HG03439 (cell line): ENCODE results near the gene GIT1.

ENCODE experiments used
- ATAC-seq: cut with Tn5 transposase; IDR thresholded peaks from one replicate; pipeline ENCODE4 v1.9.1; 2021; ENCODE audit warnings: mild to moderate bottlenecking, moderate library complexity; ENCODE audit not compliant: unreplicated experiment

GIT1 gene

DNA sequence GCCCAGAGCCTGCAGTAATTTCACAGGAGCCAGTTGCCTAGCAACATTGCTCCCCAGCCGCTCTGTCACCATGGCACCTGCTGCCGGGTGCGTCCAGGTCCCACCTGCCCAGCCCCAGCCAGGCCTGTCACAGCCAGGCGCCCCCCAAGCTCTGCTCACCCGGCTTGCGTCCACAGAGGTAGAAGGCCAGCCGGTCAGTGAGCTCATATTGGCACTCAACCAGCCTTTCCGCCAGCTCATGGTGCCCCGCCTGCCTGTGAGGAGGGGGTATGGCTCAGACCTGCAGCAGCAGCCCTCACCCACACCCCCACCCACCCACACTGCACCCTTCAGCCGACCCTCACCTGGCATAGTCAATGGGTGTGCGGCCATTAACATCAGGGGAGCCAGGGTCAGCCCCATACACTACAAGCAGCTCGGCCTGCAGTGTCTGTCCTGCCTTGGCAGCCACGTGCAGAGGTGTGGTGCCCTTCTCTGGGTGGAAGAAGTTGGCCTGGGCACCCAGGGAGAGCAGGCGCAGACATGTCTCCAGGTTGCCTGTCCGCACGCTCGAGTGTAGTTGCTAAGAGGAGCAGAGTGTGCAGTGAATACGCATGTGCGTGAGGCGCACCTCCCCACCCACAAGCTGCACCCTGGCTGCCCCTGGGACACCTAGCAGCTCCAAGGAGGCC is 7.7 kb downstream of the GIT1 start:
- no peak for ATAC-seq

DNA sequence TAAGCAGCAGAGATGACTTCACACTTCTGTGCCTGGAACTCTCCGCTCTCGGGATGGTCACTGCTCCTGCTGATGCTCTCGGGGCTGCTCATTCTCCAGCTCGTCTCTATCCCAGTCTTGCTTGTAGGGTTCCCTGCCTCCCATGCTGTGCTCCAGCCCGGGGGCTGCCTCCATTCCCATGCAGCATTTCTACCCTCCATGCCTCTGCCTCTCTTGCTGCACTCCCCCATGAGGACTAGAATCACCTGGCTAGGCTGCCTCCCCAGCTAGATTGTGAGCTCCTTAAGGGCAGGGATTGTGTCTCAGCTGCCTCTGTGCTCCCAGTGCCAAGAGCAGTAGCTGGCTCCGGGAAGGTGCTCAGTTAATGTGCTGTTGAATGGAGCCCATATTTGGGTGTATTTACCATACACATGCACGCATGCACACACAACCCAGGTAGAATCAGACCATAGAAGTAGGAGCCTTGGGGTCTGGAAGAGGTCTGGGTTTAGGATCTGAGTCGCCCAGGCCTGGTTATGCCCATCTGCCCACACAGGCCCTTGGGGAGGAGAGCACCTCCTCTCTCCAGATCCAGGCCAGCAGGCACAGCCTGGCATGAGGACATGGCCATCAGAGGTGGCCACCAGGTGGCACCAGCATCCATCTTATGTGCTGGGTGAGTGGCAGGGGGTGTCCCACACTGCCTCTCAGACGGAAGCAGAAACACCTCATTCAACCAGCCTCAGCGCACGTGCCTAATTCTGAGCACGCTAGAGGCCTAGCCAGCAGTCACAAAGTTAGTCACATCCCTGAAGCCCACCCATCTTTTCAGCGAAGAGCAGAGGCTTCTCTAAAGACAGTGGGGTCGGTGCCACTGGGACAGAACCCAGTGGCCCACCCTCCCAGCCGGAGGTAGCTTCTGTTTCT is 9.3 kb downstream of the GIT1 start:
- ATAC-seq: peak; percentile 57

GRCh38 chr17:29578626-29579485 is 10.6 kb downstream of the GIT1 start:
- no peak for ATAC-seq

DNA sequence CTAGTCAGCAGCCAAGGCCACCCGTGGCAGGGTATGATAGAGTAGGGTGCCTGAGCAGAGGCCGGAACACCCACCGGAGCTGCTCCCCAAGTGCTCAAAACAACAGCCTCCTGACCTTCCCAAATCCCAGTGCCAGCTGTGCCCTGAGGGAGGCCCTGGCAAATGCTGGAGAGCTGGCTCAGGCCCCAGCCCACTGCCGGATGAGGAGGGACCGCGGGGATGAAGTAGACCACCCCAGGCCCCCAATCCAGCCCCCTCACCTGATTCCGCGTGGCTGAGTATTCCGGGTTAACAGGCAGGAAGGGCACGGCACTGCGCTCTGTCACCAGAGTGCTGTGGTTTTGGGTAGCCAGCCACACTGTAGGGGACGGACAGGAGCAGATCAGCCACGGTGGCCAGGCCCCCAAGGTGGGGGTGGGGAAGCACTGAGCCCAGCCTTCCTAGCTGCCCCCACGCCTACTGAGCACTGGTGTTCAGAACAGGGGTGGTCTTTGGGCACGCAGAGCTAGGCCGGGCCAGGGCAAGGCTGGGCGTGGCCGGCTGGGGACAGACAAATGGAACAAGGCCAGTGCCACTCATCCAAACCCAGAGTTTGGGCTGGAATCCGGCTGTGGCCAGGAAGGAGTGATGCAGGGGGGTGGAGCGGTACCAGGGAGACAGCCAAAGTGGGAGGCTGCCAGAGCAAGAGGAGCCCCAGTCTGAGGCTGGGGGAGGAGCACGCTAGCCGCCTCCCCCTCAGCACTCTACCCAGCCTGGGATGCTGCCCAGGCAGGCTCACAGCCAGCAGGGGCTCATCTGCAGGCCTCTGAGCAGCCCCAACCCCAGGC is 11.8 kb downstream of the GIT1 start:
- no peak for ATAC-seq

GRCh38 chr17:29577001-29577370 is 12.5 kb downstream of the GIT1 start:
- ATAC-seq: no peak

- ATAC-seq: no peak
Measured at GRCh38 chr17:29576214-29577000, 13.0 kb downstream of the GIT1 start.

GRCh38 chr17:29575511-29576213 is 13.8 kb downstream of the GIT1 start:
- no peak for ATAC-seq

- ATAC-seq: no peak
Measured at GRCh38 chr17:29574732-29575510, 14.5 kb downstream of the GIT1 start.

DNA sequence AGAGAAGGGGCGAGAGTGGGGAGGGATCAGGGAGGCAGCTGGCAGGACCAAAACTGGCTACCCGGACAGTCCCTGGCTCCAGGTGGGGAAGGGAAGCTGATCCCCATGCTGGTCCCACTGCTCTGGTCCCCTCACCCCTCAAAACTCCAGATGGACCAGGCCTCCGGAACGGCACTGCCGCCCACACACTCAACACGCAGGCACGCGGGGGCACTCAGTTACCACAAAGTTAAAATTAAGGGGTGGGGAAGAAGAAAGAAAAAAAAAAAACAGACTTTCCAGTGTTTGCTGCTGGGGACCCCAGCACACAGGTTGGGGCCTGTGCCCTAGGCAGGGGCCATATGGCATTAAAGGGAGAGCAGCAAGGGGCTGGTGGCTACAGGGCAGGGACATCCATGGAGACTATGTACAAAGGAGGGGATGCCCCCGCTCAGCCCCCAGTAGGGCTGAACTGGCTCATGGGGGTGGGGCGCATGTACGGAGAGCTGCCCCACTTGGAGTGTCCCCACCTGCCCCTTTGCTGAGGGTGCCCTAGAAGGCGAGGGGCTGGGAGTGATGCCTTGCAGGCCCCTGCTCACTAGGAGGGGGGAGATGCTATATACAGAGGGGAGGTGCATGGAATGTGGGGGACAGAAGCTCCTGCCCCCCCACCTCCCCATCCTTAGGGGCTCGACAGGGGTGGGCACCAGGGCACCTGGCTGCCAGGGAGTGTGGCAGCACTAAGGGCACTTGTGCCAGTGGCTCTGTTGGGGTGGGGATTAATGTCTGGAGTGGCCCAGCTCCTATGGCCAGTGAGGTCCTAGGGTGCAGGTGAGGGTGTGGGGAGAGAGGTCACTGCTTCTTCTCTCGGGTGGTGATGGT is 15.3 kb downstream of the GIT1 start:
- ATAC-seq: no peak

GRCh38 chr17:29573558-29573869 is 15.9 kb downstream of the GIT1 start:
- no peak for ATAC-seq

DNA sequence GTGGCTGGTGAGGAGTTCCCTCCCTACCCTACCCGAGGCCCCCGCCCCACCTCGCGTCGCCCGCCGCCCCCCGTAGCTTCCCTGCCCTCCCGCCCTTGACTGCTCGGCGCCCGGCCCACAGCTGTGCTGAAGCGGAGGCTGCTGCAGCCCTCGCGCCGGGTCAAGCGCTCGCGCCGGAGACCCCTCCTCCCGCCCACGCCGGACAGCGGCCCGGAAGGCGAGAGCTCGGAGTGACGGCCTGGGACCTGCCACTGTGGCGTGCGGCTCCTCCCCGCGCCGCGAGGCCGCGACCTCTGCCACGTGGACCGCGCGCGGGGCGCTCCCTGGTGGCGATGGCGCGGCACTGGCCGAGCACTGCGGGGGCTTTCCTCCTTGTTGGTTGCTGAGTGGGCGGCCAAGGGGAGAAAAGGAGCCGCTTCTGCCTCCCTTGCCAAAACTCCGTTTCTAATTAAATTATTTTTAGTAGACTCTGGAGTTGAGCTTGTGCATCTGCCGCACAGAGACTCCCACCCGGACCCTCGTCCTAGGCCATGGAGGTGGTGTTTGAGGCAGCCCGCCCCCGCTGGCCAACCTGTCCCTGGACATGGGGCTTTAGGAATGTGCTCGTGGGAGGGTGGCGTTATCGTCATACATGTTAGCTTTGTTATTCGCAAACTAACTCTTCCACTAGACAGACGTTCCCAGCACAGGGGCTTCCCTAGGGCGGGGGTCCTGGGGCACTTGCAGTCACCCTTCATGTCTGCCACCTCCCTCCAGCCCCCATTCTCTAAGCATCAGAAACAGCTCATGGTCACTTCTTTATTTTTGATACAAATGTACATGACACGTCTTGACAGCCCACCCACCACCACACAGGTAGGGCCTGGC is 16.5 kb downstream of the GIT1 start:
- peak; percentile 28 for ATAC-seq

DNA sequence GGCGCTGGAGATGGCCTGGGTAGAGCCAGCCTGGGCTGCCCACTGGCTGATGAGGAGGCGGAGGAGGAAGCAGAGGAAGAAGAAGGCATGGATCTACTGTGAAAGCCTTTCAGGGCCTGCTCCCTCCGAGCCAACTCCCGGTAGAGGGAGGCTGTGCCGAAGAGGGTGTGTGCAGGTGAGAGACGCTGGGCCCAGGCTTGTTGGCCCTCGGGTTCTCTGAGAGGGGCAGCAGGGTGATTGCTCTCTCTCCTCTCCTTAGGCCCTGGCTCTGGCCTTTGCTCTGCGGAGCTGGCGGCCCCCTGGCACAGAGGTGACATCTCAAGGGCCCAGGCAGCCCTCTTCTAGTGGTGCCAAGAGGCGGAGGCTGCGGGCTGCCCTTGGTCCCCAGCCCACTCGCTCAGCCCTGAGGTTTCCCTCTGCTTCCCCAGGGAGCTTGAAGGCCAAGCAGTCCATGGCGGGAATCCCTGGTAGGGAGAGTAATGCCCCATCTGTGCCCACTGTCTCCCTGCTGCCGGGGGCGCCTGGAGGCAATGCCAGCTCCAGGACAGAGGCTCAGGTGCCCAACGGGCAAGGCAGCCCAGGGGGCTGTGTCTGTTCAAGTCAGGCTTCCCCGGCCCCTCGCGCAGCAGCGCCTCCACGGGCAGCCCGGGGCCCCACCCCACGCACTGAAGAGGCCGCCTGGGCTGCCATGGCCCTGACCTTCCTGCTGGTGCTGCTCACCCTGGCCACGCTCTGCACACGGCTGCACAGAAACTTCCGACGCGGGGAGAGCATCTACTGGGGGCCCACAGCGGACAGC is 17.4 kb downstream of the GIT1 start:
- ATAC-seq: no peak

DNA sequence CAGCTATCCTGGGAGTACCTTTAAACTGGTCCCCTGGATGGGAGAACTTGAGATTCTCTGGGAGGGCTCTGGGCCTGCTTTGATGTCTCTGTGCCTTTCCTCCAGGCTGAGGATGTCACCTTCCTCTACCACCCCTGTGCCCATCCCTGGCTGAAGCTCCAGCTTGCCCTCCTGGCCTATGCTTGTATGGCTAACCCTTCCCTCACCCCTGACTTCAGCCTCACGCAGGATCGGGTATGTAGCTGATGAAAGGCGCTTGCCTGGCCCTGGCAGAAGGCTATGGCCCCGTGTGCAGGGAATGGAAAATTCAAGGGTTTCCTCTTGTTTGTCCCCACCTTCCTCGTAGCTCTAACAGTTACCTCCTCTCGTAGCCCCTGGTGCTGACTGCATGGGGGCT is 18.0 kb downstream of the GIT1 start:
- ATAC-seq: no peak

- no peak for ATAC-seq
Measured at GRCh38 chr17:29570521-29570920, 18.9 kb downstream of the GIT1 start.

GRCh38 chr17:29569245-29569950 is 20.1 kb downstream of the GIT1 start:
- no peak for ATAC-seq
